Large intestine (tissue), 3 donors: Measurements from ENCODE around the gene SULT1A1. TPM values are rescaled to one million over a fixed set of nuclear protein-coding genes. Genes with fewer than 3 reads are reported as not detected.

ENCODE experiments used
- DNase-seq, 2 donors: peaks; one replicate each; pipeline versions ENCODE4 v3.0.0 to v3.0.0-alpha.2; 2013
- H3K27ac ChIP-seq: one replicate; pipeline ENCODE4 v1.5.1; 2013; ENCODE audit warnings: low read length
- H3K27me3 ChIP-seq: 2 replicates; pipeline ENCODE4 v1.6.1; 2013; ENCODE audit warnings: low read length; ENCODE audit not compliant: control insufficient read depth, insufficient read depth
- H3K36me3 ChIP-seq: 2 replicates; pipeline ENCODE4 v1.6.1; 2013; ENCODE audit warnings: low read length; ENCODE audit not compliant: control insufficient read depth, insufficient read depth
- H3K4me1 ChIP-seq: one replicate; pipeline ENCODE4 v1.6.1; 2013; ENCODE audit warnings: low read length; ENCODE audit not compliant: control insufficient read depth, insufficient read depth
- H3K4me3 ChIP-seq: one replicate; pipeline ENCODE4 v1.5.1; 2013; ENCODE audit warnings: low read length
- H3K9me3 ChIP-seq: one replicate; pipeline ENCODE4 v1.6.1; 2013; ENCODE audit warnings: mild to moderate bottlenecking, low read depth, low read length, moderate library complexity; ENCODE audit not compliant: control insufficient read depth
- WGBS: methylation state at CpG from one replicate; pipeline ENCODE4 v1.1.5; 2013; ENCODE audit warnings: low lambda C conversion rate; ENCODE audit not compliant: insufficient coverage; 5-methylcytosine and 5-hydroxymethylcytosine counted together
- polyA plus RNA-seq: library from polyadenylated mRNA; unstranded; fragments of 120-200 nt; gene quantifications from one replicate; pipeline ENCODE4 v1.2.1, GENCODE V29; 2013

SULT1A1 gene
- polyA plus RNA-seq, 1 donor = 67.5 TPM

DNA sequence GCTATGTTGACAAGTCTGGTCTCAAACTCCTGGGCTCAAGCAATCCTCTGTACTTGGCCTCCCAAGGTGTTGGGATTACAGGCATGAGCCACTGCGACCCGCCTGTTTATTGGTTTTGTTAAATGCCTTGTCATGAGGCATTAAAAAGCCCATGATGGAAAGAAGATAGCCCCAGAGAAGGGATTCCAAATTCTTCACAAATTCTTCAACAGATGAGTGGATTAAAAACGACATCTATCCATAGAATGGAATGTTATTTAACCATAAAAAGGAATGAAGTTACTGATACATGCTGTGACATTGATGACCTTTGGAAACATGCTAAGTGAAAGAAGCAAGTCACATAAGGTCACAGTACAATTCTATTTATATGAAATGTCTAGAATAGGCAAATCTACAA is 51.4 kb downstream of the SULT1A1 start:
- H3K4me1 ChIP-seq = peaks cover 4% of the 10 kb centered on the region
- H3K27ac ChIP-seq = no peak overlapping the region
- H3K9me3 ChIP-seq = no peaks in the 10 kb centered on the region
- WGBS = 71% methylated on average over 1 of the region's 3 CpGs
- H3K36me3 ChIP-seq = peaks cover 20% of the 10 kb centered on the region
- H3K27me3 ChIP-seq = no peaks in the 10 kb centered on the region
- H3K4me3 ChIP-seq = no peak overlapping the region
- DNase-seq = no peak

DNA sequence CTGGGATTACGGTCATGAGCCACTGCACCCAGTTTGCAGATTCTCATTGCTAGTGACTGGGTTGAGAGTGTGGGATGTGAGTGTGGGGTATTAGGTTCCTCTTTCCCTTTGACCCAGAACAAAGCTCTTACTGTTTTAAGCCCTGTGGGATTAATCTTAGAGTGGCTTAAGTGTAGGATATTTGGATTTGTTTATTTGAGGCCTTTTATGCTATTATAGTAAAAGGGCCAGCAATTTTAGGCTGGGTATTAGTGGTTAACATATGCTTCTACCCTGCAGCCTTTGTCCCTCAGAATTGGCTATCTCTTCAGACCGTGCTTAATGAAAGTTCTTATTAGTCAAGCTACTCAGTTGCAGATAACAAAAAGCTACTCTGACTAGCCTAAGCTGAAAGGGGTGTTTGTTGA is 52.9 kb downstream of the SULT1A1 start:
- peaks cover 4% of the 10 kb centered on the region for H3K4me1 ChIP-seq
- no peaks in the 10 kb centered on the region for H3K27me3 ChIP-seq
- WGBS = no CpG with 5 or more reads among the region's 2 CpGs
- H3K36me3 ChIP-seq = peaks cover 20% of the 10 kb centered on the region
- H3K27ac ChIP-seq = no peak overlapping the region
- DNase-seq = no peak
- no peak overlapping the region for H3K4me3 ChIP-seq
- no peaks in the 10 kb centered on the region for H3K9me3 ChIP-seq

GRCh38 chr16:28555561-28555960 is 54.3 kb downstream of the SULT1A1 start:
- Histone ChIP-seq H3K27me3 (no peaks in the 10 kb centered on the region), H3K36me3 (peaks cover 20% of the 10 kb centered on the region), H3K4me1 (peaks cover 4% of the 10 kb centered on the region), H3K9me3 (no peaks in the 10 kb centered on the region), H3K4me3 (no peak overlapping the region), H3K27ac (no peak overlapping the region)
- no peak for DNase-seq
- no CpG with 5 or more reads among the region's 2 CpGs for WGBS

Other genes with a start within 250 kb of the SULT1A1 start
- 1.8 TPM for gene NPIPB6, start 246.5 kb downstream of the SULT1A1 start, polyA plus RNA-seq
- gene EIF3CL, start 206.2 kb downstream of the SULT1A1 start, polyA plus RNA-seq = 73.4 TPM
- 0.48 TPM for gene NPIPB7, start 137.7 kb downstream of the SULT1A1 start, polyA plus RNA-seq
- 51.9 TPM for gene CLN3, start 118.0 kb downstream of the SULT1A1 start, polyA plus RNA-seq
- 8.2 TPM for gene APOBR, start 115.4 kb downstream of the SULT1A1 start, polyA plus RNA-seq
- 0.21 TPM for gene IL27, start 103.2 kb downstream of the SULT1A1 start, polyA plus RNA-seq
- gene NUPR1, start 71.1 kb downstream of the SULT1A1 start, polyA plus RNA-seq = 16.0 TPM
- 24.8 TPM for gene SGF29, start 56.1 kb downstream of the SULT1A1 start, polyA plus RNA-seq
- gene SULT1A2, start 13.0 kb downstream of the SULT1A1 start, polyA plus RNA-seq = 5.7 TPM
- gene NPIPB8, start 28.0 kb upstream of the SULT1A1 start, polyA plus RNA-seq = 2.5 TPM
- gene EIF3C, start 101.4 kb upstream of the SULT1A1 start, polyA plus RNA-seq = 397 TPM
- gene NPIPB9, start 141.7 kb upstream of the SULT1A1 start, polyA plus RNA-seq = 4.4 TPM
- gene ATXN2L, start 213.0 kb upstream of the SULT1A1 start, polyA plus RNA-seq = 130 TPM
- 157 TPM for gene TUFM, start 236.3 kb upstream of the SULT1A1 start, polyA plus RNA-seq